ENCODE data around the gene SSTR4. TPM values are rescaled to one million over a fixed set of nuclear protein-coding genes. Genes with fewer than 3 reads are reported as not detected.

SSTR4 gene
- total RNA-seq, 6 experiments from 2014 or later = not detected

GRCh38 chr20:23061262-23061661, 26.1 kb downstream of the SSTR4 start:
- no peak overlapping the region for H3K4me3 ChIP-seq
- H3K27ac ChIP-seq = peak overlapping the region in 1 of 3 donors; percentile 18
- no peak for ATAC-seq
- H3K4me1 ChIP-seq = peaks cover 0 to 3% (median 0%) of the 10 kb centered on the region in 4 donors
- intact Hi-C loops (cut with DNase I) = no loop called here
- no peaks in the 10 kb centered on the region for H3K27me3 ChIP-seq
- no peaks in the 10 kb centered on the region for H3K9me3 ChIP-seq
- no peak for TF ChIP-seq CTCF (IDR thresholded peaks at IDR 0.05)
- 34% methylated on average over 3 of the region's 5 CpGs for WGBS (ENCODE audit: insufficient coverage, low coverage, low lambda C conversion rate, missing lambda C conversion rate)
- DNase-seq = no peak
- no peaks in the 10 kb centered on the region for H3K36me3 ChIP-seq

GRCh38 chr20:23061734-23062561, 26.8 kb downstream of the SSTR4 start:
- H3K36me3 ChIP-seq = no peaks in the 10 kb centered on the region
- H3K27ac ChIP-seq = peak overlapping the region in 1 of 3 donors; percentile 18
- no peaks in the 10 kb centered on the region for H3K9me3 ChIP-seq
- peaks cover 0 to 3% (median 0%) of the 10 kb centered on the region in 4 donors for H3K4me1 ChIP-seq
- TF ChIP-seq CTCF (IDR thresholded peaks at IDR 0.05) (peak; percentile 11 to 39 (median 22)), POLR2A (IDR thresholded peaks at IDR 0.05) (no peak)
- H3K4me3 ChIP-seq = no peak overlapping the region
- DNase-seq (no peak), ATAC-seq (peak; percentile 38 to 75 (median 65))
- no peaks in the 10 kb centered on the region for H3K27me3 ChIP-seq
- WGBS (ENCODE audit: insufficient coverage, low coverage, low lambda C conversion rate, missing lambda C conversion rate) = 23% methylated on average over 6 of the region's 8 CpGs
- intact Hi-C loops (cut with DNase I) = no loop called here

- H3K36me3 ChIP-seq = no peaks in the 10 kb centered on the region
- H3K9me3 ChIP-seq = no peaks in the 10 kb centered on the region
- TF ChIP-seq POLR2A (IDR thresholded peaks at IDR 0.05) (no peak), CTCF (IDR thresholded peaks at IDR 0.05) (no peak)
- H3K4me1 ChIP-seq = peaks cover 0 to 3% (median 0%) of the 10 kb centered on the region in 4 donors
- ATAC-seq (no peak), DNase-seq (no peak)
- H3K4me3 ChIP-seq = no peak overlapping the region
- H3K27ac ChIP-seq = no peak overlapping the region
- H3K27me3 ChIP-seq = no peaks in the 10 kb centered on the region
- intact Hi-C loops (cut with DNase I) = no loop called here
Observed at GRCh38 chr20:23062632-23063031, 27.5 kb downstream of the SSTR4 start.

GRCh38 chr20:23063168-23063567, 28.1 kb downstream of the SSTR4 start:
- Histone ChIP-seq H3K27me3 (no peaks in the 10 kb centered on the region), H3K4me3 (no peak overlapping the region), H3K9me3 (no peaks in the 10 kb centered on the region), H3K4me1 (peaks cover 0 to 3% (median 0%) of the 10 kb centered on the region in 4 donors), H3K36me3 (no peaks in the 10 kb centered on the region), H3K27ac (no peak overlapping the region)
- intact Hi-C loops (cut with DNase I) = no loop called here
- no peak for TF ChIP-seq CTCF (IDR thresholded peaks at IDR 0.05)
- no peak for TF ChIP-seq POLR2A (IDR thresholded peaks at IDR 0.05)
- no peak for ATAC-seq
- WGBS (ENCODE audit: insufficient coverage, low coverage, low lambda C conversion rate, missing lambda C conversion rate) = 44% methylated on average over 3 of the region's 3 CpGs
- DNase-seq = no peak
